Suprapubic skin (tissue), 3 donors: Measurements from ENCODE around the gene FCAMR.

Experiments
- CTCF ChIP-seq, 2 donors: fragments of 200-600 bp in 1 of 2; fragments of 450-650 bp in 1 of 2; sonication (generic) in 1 of 2; IDR thresholded peaks; one replicate each; pipeline ENCODE4 v1.5.1; 2016 to 2019; ENCODE audit warnings: antibody characterized with exemption in 2 of 2, mild to moderate bottlenecking in 1 of 2, moderate library complexity in 1 of 2
- POLR2A ChIP-seq, 2 donors: fragments of 450-650 bp; IDR thresholded peaks; one replicate each; pipeline ENCODE4 v1.6.1; 2017; ENCODE audit warnings: antibody characterized with exemption in 2 of 2, mild to moderate bottlenecking in 2 of 2, moderate library complexity in 2 of 2

GRCh38 chr1:207004931-207005830 lies 34.9 kb upstream of the FCAMR start:
- TF ChIP-seq CTCF (IDR thresholded peaks at IDR 0.05) (peak; percentile 24 to 62), POLR2A (IDR thresholded peaks at IDR 0.05) (no peak)
